Activated T-cell treated with anti-CD3 and anti-CD28 coated beads, Interleukin-2, amount 50 U/mL, for 72 hours (primary cell): ENCODE data around the gene BAIAP2. TPM values are rescaled to one million over a fixed set of nuclear protein-coding genes. Genes with fewer than 3 reads are reported as not detected.
"Not testable (repeated sequence)": the region's sequence is repeated elsewhere in the genome, so short reads cannot be mapped to it uniquely, and the experiment has no call there.

Experiments
- ATAC-seq, 2 donors: fragments of 150-1000 bp; cut with Tn5 transposase; replicated peaks in 1 of 2; 2 replicates each; pipeline ENCODE4 v1.10.0; 2021; ENCODE audit warnings: moderate library complexity in 2 of 2, mild to moderate bottlenecking in 1 of 2
- DNase-seq, 2 donors: peaks; one replicate each; pipeline ENCODE4 v3.0.0; 2021 to 2022; ENCODE audit warnings: mixed read lengths in 1 of 2
- H3K27ac Mint-ChIP-seq: one replicate; pipeline ENCODE4 v1.8.0; 2022; ENCODE audit warnings: mild to moderate bottlenecking, moderate library complexity, mixed read lengths
- H3K27me3 Mint-ChIP-seq: one replicate; pipeline ENCODE4 v1.8.0; 2022; ENCODE audit warnings: low read depth, mixed read lengths
- H3K36me3 Mint-ChIP-seq, 2 donors: one replicate each; pipeline ENCODE4 v1.8.0; 2022; ENCODE audit warnings: mixed read lengths in 2 of 2, mild to moderate bottlenecking in 1 of 2; ENCODE audit not compliant: insufficient read depth in 2 of 2
- H3K4me1 Mint-ChIP-seq: one replicate; pipeline ENCODE4 v1.8.0; 2022; ENCODE audit warnings: low read depth, mixed read lengths
- H3K4me3 Mint-ChIP-seq, 2 donors: one replicate each; pipeline ENCODE4 v1.8.0; 2022; ENCODE audit warnings: mild to moderate bottlenecking in 2 of 2, mixed read lengths in 2 of 2, moderate library complexity in 2 of 2
- H3K9me3 Mint-ChIP-seq, 2 donors: one replicate each; pipeline ENCODE4 v1.8.0; 2022; ENCODE audit warnings: mixed read lengths in 2 of 2
- total RNA-seq, 2 donors: library from RNA; stranded (reverse); gene quantifications; one replicate each; pipeline ENCODE4 v1.2.3, GENCODE V29; 2022

Gene BAIAP2
- total RNA-seq, 2 donors from 2014 or later: 8.7 TPM

GRCh38 chr17:81069135-81069645 lies 34.2 kb downstream of the BAIAP2 start:
- Mint-ChIP-seq H3K27me3 (no peaks in the 10 kb centered on the region), H3K4me3 (no peak overlapping the region), H3K36me3 (no peaks in the 10 kb centered on the region), H3K27ac (no peak overlapping the region), H3K9me3 (no peaks in the 10 kb centered on the region), H3K4me1 (no peaks in the 10 kb centered on the region)
- no peak for ATAC-seq
- DNase-seq: no peak

- Mint-ChIP-seq H3K36me3 (no peaks in the 10 kb centered on the region), H3K27me3 (no peaks in the 10 kb centered on the region), H3K4me3 (no peak overlapping the region), H3K9me3 (no peaks in the 10 kb centered on the region), H3K4me1 (no peaks in the 10 kb centered on the region), H3K27ac (no peak overlapping the region)
- no peak for ATAC-seq
- DNase-seq: no peak
These were observed 35.7 kb downstream of the BAIAP2 start for GRCh38 chr17:81070541-81071246.

GRCh38 chr17:81071761-81072741 lies 37.1 kb downstream of the BAIAP2 start:
- no peak overlapping the region for H3K27ac Mint-ChIP-seq
- no peaks in the 10 kb centered on the region for H3K4me1 Mint-ChIP-seq
- no peak overlapping the region for H3K4me3 Mint-ChIP-seq
- H3K36me3 Mint-ChIP-seq: no peaks in the 10 kb centered on the region
- no peak for ATAC-seq
- no peaks in the 10 kb centered on the region for H3K9me3 Mint-ChIP-seq
- H3K27me3 Mint-ChIP-seq: no peaks in the 10 kb centered on the region
- no peak for DNase-seq

GRCh38 chr17:81073967-81074839 lies 39.3 kb downstream of the BAIAP2 start:
- Mint-ChIP-seq H3K27ac (no peak overlapping the region), H3K4me1 (no peaks in the 10 kb centered on the region), H3K9me3 (no peaks in the 10 kb centered on the region), H3K36me3 (no peaks in the 10 kb centered on the region), H3K27me3 (no peaks in the 10 kb centered on the region), H3K4me3 (no peak overlapping the region)
- DNase-seq (no peak), ATAC-seq (no peak)

- Mint-ChIP-seq H3K36me3 (no peaks in the 10 kb centered on the region), H3K9me3 (no peaks in the 10 kb centered on the region), H3K27me3 (no peaks in the 10 kb centered on the region), H3K27ac (no peak overlapping the region), H3K4me1 (no peaks in the 10 kb centered on the region), H3K4me3 (no peak overlapping the region)
- no peak for ATAC-seq
- no peak for DNase-seq
These were observed 39.9 kb downstream of the BAIAP2 start for GRCh38 chr17:81074875-81075274.

- H3K36me3 Mint-ChIP-seq: no peaks in the 10 kb centered on the region
- DNase-seq (no peak), ATAC-seq (no peak)
- no peak overlapping the region for H3K4me3 Mint-ChIP-seq
- no peak overlapping the region for H3K27ac Mint-ChIP-seq
- H3K27me3 Mint-ChIP-seq: no peaks in the 10 kb centered on the region
- no peaks in the 10 kb centered on the region for H3K4me1 Mint-ChIP-seq
- no peaks in the 10 kb centered on the region for H3K9me3 Mint-ChIP-seq
These were observed 40.4 kb downstream of the BAIAP2 start for GRCh38 chr17:81075307-81075706.

- Mint-ChIP-seq H3K36me3 (no peaks in the 10 kb centered on the region), H3K27me3 (no peaks in the 10 kb centered on the region), H3K27ac (no peak overlapping the region), H3K4me3 (no peak overlapping the region), H3K4me1 (no peaks in the 10 kb centered on the region), H3K9me3 (no peaks in the 10 kb centered on the region)
- ATAC-seq (no peak), DNase-seq (no peak)
These were observed 41.3 kb downstream of the BAIAP2 start for GRCh38 chr17:81076141-81076679.

GRCh38 chr17:81078026-81078913 lies 43.3 kb downstream of the BAIAP2 start:
- DNase-seq, H3K27me3 Mint-ChIP-seq, ATAC-seq, H3K4me1 Mint-ChIP-seq, H3K27ac Mint-ChIP-seq, H3K36me3 Mint-ChIP-seq, H3K4me3 Mint-ChIP-seq, H3K9me3 Mint-ChIP-seq: not testable (repeated sequence)

GRCh38 chr17:81080019-81080418 lies 45.1 kb downstream of the BAIAP2 start:
- no peak for DNase-seq
- ATAC-seq: no peak
- no peaks in the 10 kb centered on the region for H3K27me3 Mint-ChIP-seq
- no peaks in the 10 kb centered on the region for H3K36me3 Mint-ChIP-seq
- no peaks in the 10 kb centered on the region for H3K4me1 Mint-ChIP-seq
- H3K27ac Mint-ChIP-seq: no peak overlapping the region
- no peaks in the 10 kb centered on the region for H3K9me3 Mint-ChIP-seq
- no peak overlapping the region for H3K4me3 Mint-ChIP-seq

- ATAC-seq (no peak), DNase-seq (no peak)
- no peak overlapping the region for H3K4me3 Mint-ChIP-seq
- no peaks in the 10 kb centered on the region for H3K27me3 Mint-ChIP-seq
- H3K9me3 Mint-ChIP-seq: no peaks in the 10 kb centered on the region
- H3K36me3 Mint-ChIP-seq: no peaks in the 10 kb centered on the region
- H3K27ac Mint-ChIP-seq: no peak overlapping the region
- H3K4me1 Mint-ChIP-seq: no peaks in the 10 kb centered on the region
These were observed 46.5 kb downstream of the BAIAP2 start for GRCh38 chr17:81081222-81082176.
